K562 (cell line): Measurements from ENCODE around the gene POLE2. TPM values are rescaled to one million over a fixed set of nuclear protein-coding genes. Genes with fewer than 3 reads are reported as not detected.

Experiments used
- ATAC-seq: fragments of 200-7000 bp; cut with Tn5 transposase; 3 replicates; pipeline ENCODE4 v1.9.1; 2020; ENCODE audit warnings: moderate library complexity
- BruUV-seq: library from RNA; stranded (reverse); fragments of 400-500 nt; replicated peaks from 2 replicates; lab custom pipeline; 2021; lab: Mats Ljungman, UMichigan
- CTCF ChIA-PET: fragments of 300-600 bp; formaldehyde crosslinking; extraction: SDS; loops from one replicate; lab custom pipeline; 2021; ENCODE audit warnings: low intra/inter-chr PET ratio; lab: Yijun Ruan, JAX
- POLR2A ChIA-PET: fragments of 300-600, 350-650 bp; sonication (Branson Sonifier 250); formaldehyde crosslinking; extraction: SDS; loops from one replicate; lab custom pipeline; 2021; ENCODE audit warnings: antibody characterized with exemption, inconsistent platforms; lab: Yijun Ruan, JAX
- DNase-seq, 4 experiments: peaks; one replicate each; pipeline versions ENCODE4 v3.0.0 to v3.0.0-alpha.2; 2011 to 2018; ENCODE audit warnings: low spot score in 3 of 4, mixed read lengths in 3 of 4; ENCODE audit errors: extremely low read depth in 1 of 4
- FAIRE-seq: peaks from 2 replicates; lab custom pipeline; 2011; peaks lifted over from hg19 to GRCh38; lab: Jason Lieb, UNC
- H2AFZ ChIP-seq: 2 replicates; pipeline ENCODE4 v1.6.0; 2011; ENCODE audit warnings: low read depth, low read length, control low read depth, inconsistent platforms
- H3K27ac ChIP-seq: fragments of 200-600 bp; 3 replicates; pipeline ENCODE4 v1.8.0; 2011; ENCODE audit warnings: low read depth, mild to moderate bottlenecking, control low read depth, inconsistent platforms, low read length, moderate library complexity, mixed read lengths; ENCODE audit errors: extremely low read depth
- H3K27me3 ChIP-seq, 2 experiments: fragments of 300-600 bp in 1 of 2; 2 replicates in 1 of 2; 3 replicates in 1 of 2; pipeline versions ENCODE4 v1.6.0 to v1.8.0; 2011; ENCODE audit warnings: inconsistent platforms in 2 of 2, low read length in 2 of 2, mild to moderate bottlenecking in 1 of 2, mixed read lengths in 1 of 2, moderate library complexity in 1 of 2; ENCODE audit not compliant: control insufficient read depth in 2 of 2, insufficient read depth in 2 of 2
- H3K36me3 ChIP-seq: fragments of 300-600 bp; 3 replicates; pipeline ENCODE4 v1.8.0; 2011; ENCODE audit warnings: mild to moderate bottlenecking, low read length, inconsistent platforms; ENCODE audit not compliant: control insufficient read depth, insufficient read depth
- H3K4me1 ChIP-seq, 2 experiments: fragments of 200-600 bp in 1 of 2; replicated peaks in 1 of 2; 2 replicates in 1 of 2; 3 replicates in 1 of 2; pipeline versions ENCODE4 v1.5.1 to v1.8.0; 2011; ENCODE audit warnings: inconsistent platforms in 2 of 2, low read length in 2 of 2, mild to moderate bottlenecking in 1 of 2, mixed read lengths in 1 of 2, moderate library complexity in 1 of 2; ENCODE audit not compliant: control insufficient read depth in 2 of 2, insufficient read depth in 2 of 2
- H3K4me2 ChIP-seq: 2 replicates; pipeline ENCODE4 v1.6.1; 2011; ENCODE audit warnings: low read length, control low read depth, inconsistent platforms, mixed read lengths; ENCODE audit not compliant: insufficient read depth
- H3K4me3 ChIP-seq: fragments of 200-600 bp; sonication (generic), shearing (Covaris generic); 2 replicates; pipeline ENCODE4 v1.5.1; 2016; ENCODE audit warnings: control low read depth, inconsistent platforms
- H3K79me2 ChIP-seq: fragments of 200-600 bp; 3 replicates; pipeline ENCODE4 v1.8.0; 2011; ENCODE audit warnings: low read length, inconsistent platforms; ENCODE audit not compliant: control insufficient read depth, insufficient read depth
- H3K9ac ChIP-seq, 2 experiments: 2 replicates each; pipeline versions ENCODE4 v1.6.0 to v1.6.1; 2011; ENCODE audit warnings: low read depth in 2 of 2, low read length in 2 of 2, control low read depth in 1 of 2, inconsistent platforms in 1 of 2, mild to moderate bottlenecking in 1 of 2, mixed read lengths in 1 of 2; ENCODE audit not compliant: insufficient read depth in 1 of 2
- H3K9me1 ChIP-seq: one replicate; pipeline ENCODE4 v1.6.0; 2011; ENCODE audit warnings: inconsistent platforms, mild to moderate bottlenecking, low read length, moderate library complexity; ENCODE audit not compliant: control insufficient read depth, insufficient read depth
- H3K9me3 ChIP-seq: replicated peaks from 2 replicates; pipeline ENCODE4 v1.5.1; 2011; ENCODE audit warnings: low read depth, low read length, inconsistent platforms; ENCODE audit not compliant: control insufficient read depth, insufficient read depth
- H4K20me1 ChIP-seq: replicated peaks from 2 replicates; pipeline ENCODE4 v1.6.1; 2011; ENCODE audit warnings: low read length, inconsistent platforms, mixed read lengths; ENCODE audit not compliant: control insufficient read depth, insufficient read depth
- CHD2 ChIP-seq: IDR thresholded peaks from 2 replicates; pipeline ENCODE4 v1.6.1; 2011; ENCODE audit warnings: low read depth, low read length
- EP300 ChIP-seq: IDR thresholded peaks from 2 replicates; pipeline ENCODE4 v1.6.1; 2012; ENCODE audit warnings: low read length, improper control_type of control experiment
- FOXK1 ChIP-seq: sonication (generic); formaldehyde crosslinking; IDR thresholded peaks from 2 replicates; pipeline ENCODE4 v1.8.0; 2022; ENCODE audit warnings: missing genetic modification reagents, mild to moderate bottlenecking, borderline replicate concordance
- MAFF ChIP-seq: IDR thresholded peaks from 2 replicates; pipeline ENCODE4 v1.6.1; 2012; ENCODE audit warnings: low read length, improper control_type of control experiment
- MBD2 ChIP-seq: sonication (generic); IDR thresholded peaks from 2 replicates; pipeline ENCODE4 v1.6.1; 2016; ENCODE audit warnings: low read depth, borderline replicate concordance
- MECOM ChIP-seq: fragments of 250-450 bp; sonication (Bioruptor Pico); IDR thresholded peaks from 2 replicates; pipeline ENCODE4 v1.8.0; 2022; ENCODE audit warnings: inconsistent platforms
- NR2C2 ChIP-seq, 2 experiments: fragments of 200-800 bp in 1 of 2; sonication (Bioruptor generic) in 1 of 2; sonication (generic) in 1 of 2; formaldehyde crosslinking in 1 of 2; IDR thresholded peaks; 2 replicates each; pipeline versions ENCODE4 v1.6.1 to v1.8.0; 2016 to 2022; ENCODE audit warnings: mild to moderate bottlenecking in 1 of 2, missing compliant biosample characterization in 1 of 2, missing genetic modification characterization in 1 of 2, missing genetic modification reagents in 1 of 2
- RAD51 ChIP-seq: fragments of 450-650 bp; IDR thresholded peaks from 2 replicates; pipeline ENCODE4 v1.7.1; 2016; ENCODE audit warnings: low read depth, mild to moderate bottlenecking, borderline replicate concordance
- RCOR1 ChIP-seq, 2 experiments: IDR thresholded peaks; 2 replicates each; pipeline ENCODE4 v1.6.1; 2012; ENCODE audit warnings: low read depth in 2 of 2, low read length in 2 of 2, borderline replicate concordance in 1 of 2, improper control_type of control experiment in 1 of 2
- SP1 ChIP-seq: sonication (generic); formaldehyde crosslinking; IDR thresholded peaks from 2 replicates; pipeline ENCODE4 v1.8.1; 2022; ENCODE audit warnings: mild to moderate bottlenecking, missing genetic modification reagents
- USF1 ChIP-seq: sonication (generic); formaldehyde crosslinking; IDR thresholded peaks from 2 replicates; pipeline ENCODE4 v1.9.0; 2022; ENCODE audit warnings: mild to moderate bottlenecking, missing genetic modification reagents
- YY1 ChIP-seq, 3 experiments: IDR thresholded peaks; 2 replicates each; pipeline ENCODE4 v1.6.1; 2011; ENCODE audit warnings: low read length in 2 of 3, mild to moderate bottlenecking in 2 of 3, moderate library complexity in 2 of 3, borderline replicate concordance in 1 of 3, control low read depth in 1 of 3, low read depth in 1 of 3; ENCODE audit not compliant: insufficient read depth in 3 of 3, insufficient replicate concordance in 2 of 3, control insufficient read depth in 1 of 3, insufficient read length in 1 of 3; ENCODE audit errors: extremely low read depth in 1 of 3
- ZFX ChIP-seq: sonication (generic); formaldehyde crosslinking; IDR thresholded peaks from 2 replicates; pipeline ENCODE4 v1.8.0; 2022; ENCODE audit warnings: mild to moderate bottlenecking, missing genetic modification reagents, moderate library complexity
- ZNF282 ChIP-seq: sonication (generic); formaldehyde crosslinking; IDR thresholded peaks from 2 replicates; pipeline ENCODE4 v1.8.1; 2023; ENCODE audit warnings: missing genetic modification reagents
- ZNF324 ChIP-seq: fragments of 250-450 bp; sonication (Bioruptor Pico); IDR thresholded peaks from 2 replicates; pipeline ENCODE4 v1.4.0; 2020; ENCODE audit warnings: mild to moderate bottlenecking
- ZNF830 ChIP-seq: fragments of 250-450 bp; sonication (Bioruptor Pico); IDR thresholded peaks from 2 replicates; pipeline ENCODE4 v1.5.0; 2021; ENCODE audit warnings: mild to moderate bottlenecking
- WGBS: fragments of 100-300 bp; shearing (Covaris generic); methylation state at CpG from one replicate; pipeline ENCODE4 v1.1.6; 2016; ENCODE audit warnings: low coverage, mixed read lengths; ENCODE audit not compliant: insufficient coverage; ENCODE audit errors: missing lambda C conversion rate; 5-methylcytosine and 5-hydroxymethylcytosine counted together
- in situ Hi-C: fragments of 300-500 bp; cut with MboI; formaldehyde crosslinking; loops from 4 replicates; pipeline ENCODE4 v1.15.0; 2018; ENCODE audit warnings: inconsistent platforms, mixed read lengths
- intact Hi-C: fragments of 100-400 bp; cut with micrococcal nuclease; formaldehyde crosslinking; loops from 2 replicates; pipeline ENCODE4 v1.14.2; 2022
- polyA plus RNA-seq, 8 experiments: library from polyadenylated mRNA; depleted of rRNA in 4 of 8; stranded (reverse) in 5 of 8; unstranded in 3 of 8; fragments of >200 nt; fragmentation: Nextera tagmentation in 2 of 8; fragmentation: Illumina TruSeq in 1 of 8; extraction: Ambion mirVana in 2 of 8; extraction: Trizol in 1 of 8; gene quantifications; 2 replicates each; pipeline versions ENCODE4 v1.2.1 to v1.2.3, GENCODE V29; 2011 to 2014; ENCODE audit warnings: inconsistent platforms in 1 of 8, missing spikeins in 1 of 8
- total RNA-seq, 7 experiments: library from RNA; depleted of rRNA in 6 of 7; stranded (reverse); fragments of >200 nt in 6 of 7; fragmentation: Illumina TruSeq in 2 of 7; extraction: Trizol in 2 of 7; gene quantifications; 2 replicates each; pipeline versions ENCODE4 v1.2.1 to v1.2.3, GENCODE V29; 2011 to 2021; ENCODE audit warnings: low replicate concordance in 1 of 7

POLE2 gene
- total and polyA plus RNA-seq, 9 of the 15 experiments (the other 6 are each of a cell fraction or from before 2014, with no cell fraction given): 30.7 to 78.4 (median 55.4) TPM

DNA sequence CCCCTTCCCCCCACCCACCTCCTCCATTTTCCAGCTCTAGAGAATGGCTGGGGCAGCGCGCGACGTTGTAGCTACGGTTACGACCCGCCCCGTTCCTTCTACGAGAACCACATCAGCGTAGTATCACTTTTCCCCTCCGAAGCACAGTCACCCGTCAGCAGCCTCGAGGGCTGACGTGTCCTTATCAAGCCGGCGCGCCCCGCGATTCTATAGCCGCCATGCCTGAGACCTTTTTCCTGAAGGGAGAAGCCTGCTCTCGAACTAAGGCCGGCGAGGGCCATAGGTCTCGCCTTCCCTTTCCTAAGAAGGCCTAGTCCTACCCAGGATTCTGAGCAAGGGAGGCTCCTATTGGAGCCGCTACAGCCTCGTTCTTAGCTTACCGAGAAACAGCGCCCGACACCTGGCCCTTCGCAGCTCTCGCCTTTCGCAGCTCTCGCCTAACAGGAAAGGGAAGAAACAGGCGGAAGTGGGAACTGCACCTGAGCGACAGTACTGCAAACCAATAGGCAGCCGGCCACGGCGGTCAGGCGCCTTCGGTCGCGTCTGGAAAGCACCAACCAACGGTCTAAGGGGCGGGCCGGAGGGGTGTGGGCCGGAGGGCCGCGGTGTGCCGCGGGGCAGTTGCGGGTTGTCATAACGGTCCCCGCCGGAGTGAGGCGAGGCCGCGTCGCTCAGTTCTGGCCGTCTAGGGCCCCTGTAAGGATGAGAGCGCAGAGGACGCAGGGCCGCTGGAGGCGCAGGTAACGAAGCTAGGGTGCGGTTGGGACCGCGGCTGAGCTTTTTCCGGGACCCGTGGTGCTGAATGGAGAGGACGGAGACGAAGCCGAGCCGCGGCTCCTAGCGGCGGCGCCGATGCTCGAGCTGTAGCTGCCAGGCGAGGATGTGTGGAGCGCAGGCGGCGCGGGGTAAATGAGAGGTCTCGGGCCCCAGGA, 67.6 kb downstream of the POLE2 start, which contains the start of the genes MGAT2 and RPL36AL:
TSS of gene MGAT2 (plus strand) at position 618 of the 932 bp plus-strand sequence. CDS start 470 bp downstream, outside the sequence.
TSS of gene RPL36AL (minus strand) at position 445 of the 932 bp plus-strand sequence. CDS start 1,522 bp downstream, outside the sequence.
- DNase-seq (peak; percentile 91 to 97 (median 94)), ATAC-seq (peak; percentile 90), FAIRE-seq (peak; percentile 93)
- Histone ChIP-seq H3K9me1 (peaks cover 3% of the 10 kb centered on the region), H3K4me1 (peaks cover 4 to 14% of the 10 kb centered on the region in 2 experiments; a peak in 4 of 5 replicates), H3K4me3 (peak within 1 kb of the TSS; percentile 89), H3K9me3 (no peaks in the 10 kb centered on the region), H2AFZ (peak within 1 kb of the TSS; percentile 84), H3K36me3 (peaks cover 53% of the 10 kb centered on the region), H3K27me3 (no peaks in the 10 kb centered on the region), H4K20me1 (peaks cover 7% of the 10 kb centered on the region), H3K79me2 (peaks cover 88% of the 10 kb centered on the region), H3K27ac (peak within 1 kb of the TSS; percentile 98), H3K9ac (peak within 1 kb of the TSS; percentile 97 to 99), H3K4me2 (peak within 1 kb of the TSS; percentile 82)
- no TSS peak for BruUV-seq
- POLR2A ChIA-PET: interaction anchor here (0.6 to 5.3 kb wide), 19 partner anchors 8 to 1178 kb away, joined by 3 to 36 read pairs (median 3); partner anchors contain the start of genes DNAAF2, KLHDC2, LRR1 and NEMF
- in situ Hi-C loops: no loop called here
- CTCF ChIA-PET: interaction anchor here (0.6 to 0.7 kb wide), 4 partner anchors 26 to 1046 kb away, joined by 3 read pairs; partner anchors contain the start of gene RPS29
- WGBS: 0% methylated on average over 47 of the region's 85 CpGs
- intact Hi-C loops: loop anchor here (1.0 to 10.0 kb wide), 3 partner anchors 22 to 156 kb away; partner anchors contain the start of genes LRR1 and RPS29
- TF ChIP-seq FOXK1 (CRISPR knock-in tag): peak; percentile 56; the same call in 1 of the 2 replicates
- peak; percentile 79 for TF ChIP-seq USF1 (CRISPR knock-in tag)
- TF ChIP-seq ZNF282 (CRISPR knock-in tag): no peak
- peak; percentile 26 for TF ChIP-seq EP300
- 0 out of 2 replicates have a peak, but pooled peaks have one; percentile 17 for TF ChIP-seq SP1 (CRISPR knock-in tag)
- TF ChIP-seq RAD51: peak; percentile 36; the same call in 1 of the 2 replicates
- peak; percentile 77 for TF ChIP-seq CHD2
- 0 out of 4 replicates have a peak, but pooled peaks of 1 of the 2 experiments have one; percentile 7 for TF ChIP-seq RCOR1 (IDR thresholded peaks at IDR 0.05; ENCODE audit: borderline replicate concordance in 1 of 2, low read depth in 2 of 2, low read length in 2 of 2)
- TF ChIP-seq NR2C2 (CRISPR knock-in tag; IDR thresholded peaks at IDR 0.05): no peak
- TF ChIP-seq NR2C2 (tag; IDR thresholded peaks at IDR 0.05): peak; percentile 14; the same call in 1 of the 2 replicates
- peak; percentile 89 for TF ChIP-seq ZFX (CRISPR knock-in tag)
- no peak for TF ChIP-seq ZNF324 (CRISPR knock-in tag)
- TF ChIP-seq ZNF830 (CRISPR knock-in tag): 0 out of 2 replicates have a peak, but pooled peaks have one; percentile 56
- peak; percentile 88 for TF ChIP-seq MBD2
- TF ChIP-seq MECOM (CRISPR knock-in tag): no peak
- TF ChIP-seq YY1 (IDR thresholded peaks at IDR 0.05; ENCODE audit: borderline replicate concordance in 1 of 3, control insufficient read depth in 1 of 3, extremely low read depth in 1 of 3, insufficient read depth in 3 of 3, insufficient read length in 1 of 3, insufficient replicate concordance in 2 of 3, low read depth in 1 of 3, low read length in 2 of 3): peak in 2 of 3 experiments; percentile 45 to 83
- no peak for TF ChIP-seq MAFF
